GM10248 (cell line): ENCODE results near the gene TXNDC17.
"Not testable (repeated sequence)": the region's sequence is repeated elsewhere in the genome, so short reads cannot be mapped to it uniquely, and the experiment has no call there.

Source experiments
- CTCF ChIA-PET: fragments of 300-600 bp; sonication (Branson Sonifier 250); formaldehyde crosslinking; extraction: SDS; loops from one replicate; lab custom pipeline; 2021; ENCODE audit warnings: antibody characterized with exemption; lab: Yijun Ruan, JAX
- POLR2A ChIA-PET: fragments of 350-650 bp; sonication (Branson Sonifier 250); formaldehyde crosslinking; extraction: SDS; loops from one replicate; lab custom pipeline; 2020; ENCODE audit warnings: antibody characterized with exemption; lab: Yijun Ruan, JAX
- DNase-seq: peaks from one replicate; pipeline ENCODE4 v3.0.0; 2012; ENCODE audit errors: extremely low spot score
- CTCF ChIP-seq: IDR thresholded peaks from 2 replicates; pipeline ENCODE4 v1.5.1; 2012; ENCODE audit warnings: mild to moderate bottlenecking, low read depth; ENCODE audit errors: extremely low read depth, missing control alignments, control extremely low read depth

Gene TXNDC17

GRCh38 chr17:6648181-6648580, 7.3 kb downstream of the TXNDC17 start:
- TF ChIP-seq CTCF: peak; percentile 30
- POLR2A ChIA-PET: no interaction called here
- no peak for DNase-seq
- CTCF ChIA-PET: interaction anchor here (1.0 to 1.3 kb wide), 4 partner anchors 9 to 177 kb away, joined by 3 to 8 read pairs (median 5); no protein-coding TSS in a partner anchor

- peak; percentile 97 for DNase-seq
- no peak for TF ChIP-seq CTCF
- POLR2A ChIA-PET: interaction anchor here (0.7 kb wide), 1 partner anchor 202 kb away, joined by 5 read pairs; no protein-coding TSS in a partner anchor
- CTCF ChIA-PET: interaction anchor here (1.1 kb wide), 1 partner anchor 9 kb away, joined by 6 read pairs; no protein-coding TSS in a partner anchor
Measured at GRCh38 chr17:6651354-6651918, 10.6 kb downstream of the TXNDC17 start, which contains the start of the genes C17orf100 and MED31. TSS of gene C17orf100 (plus strand) at chr17:6651762. CDS start at chr17:6651914, 152 bp downstream. TSS of gene MED31 (minus strand) at chr17:6651605. CDS start at chr17:6651528, 77 bp downstream.

- ChIA-PET CTCF (no interaction called here), POLR2A (no interaction called here)
- no peak for DNase-seq
- TF ChIP-seq CTCF: no peak
Measured at GRCh38 chr17:6651919-6652452, 11.1 kb downstream of the TXNDC17 start.

- TF ChIP-seq CTCF: no peak
- POLR2A ChIA-PET: no interaction called here
- CTCF ChIA-PET: interaction anchor here (0.9 kb wide), 1 partner anchor 9 kb away, joined by 3 read pairs; no protein-coding TSS in a partner anchor
- no peak for DNase-seq
Measured at GRCh38 chr17:6654841-6655731, 14.2 kb downstream of the TXNDC17 start.

GRCh38 chr17:6655732-6656361, 15.0 kb downstream of the TXNDC17 start:
- CTCF ChIA-PET, POLR2A ChIA-PET, DNase-seq: not testable (repeated sequence)

- POLR2A ChIA-PET: not testable (repeated sequence)
- peak; percentile 59 for DNase-seq
- CTCF ChIA-PET: interaction anchor here (1.5 kb wide), 1 partner anchor 10 kb away, joined by 5 read pairs; no protein-coding TSS in a partner anchor
Measured at GRCh38 chr17:6656797-6657632, 16.2 kb downstream of the TXNDC17 start.
